Hepatocyte (in vitro differentiated cells): ENCODE measurements around the gene SYPL2. TPM values are rescaled to one million over a fixed set of nuclear protein-coding genes. Genes with fewer than 3 reads are reported as not detected.

ENCODE experiments used
- DNase-seq: peaks from one replicate; pipeline ENCODE4 v3.0.0-alpha.2; 2016; ENCODE audit warnings: low spot score
- H2AFZ ChIP-seq: fragments of 200-600 bp; sonication (generic); 2 replicates; pipeline ENCODE4 v1.6.0; 2016; ENCODE audit warnings: antibody characterized with exemption, mild to moderate bottlenecking
- H3K27ac ChIP-seq: fragments of 200-600 bp; sonication (generic); 2 replicates; pipeline ENCODE4 v1.5.1; 2016; ENCODE audit warnings: mild to moderate bottlenecking
- H3K27me3 ChIP-seq: fragments of 200-600 bp; sonication (generic); 2 replicates; pipeline ENCODE4 v1.6.1; 2016
- H3K36me3 ChIP-seq: fragments of 200-600 bp; sonication (generic); replicated peaks from 2 replicates; pipeline ENCODE4 v1.5.1; 2016; ENCODE audit warnings: low read depth; ENCODE audit not compliant: insufficient read depth
- H3K4me1 ChIP-seq: fragments of 200-600 bp; sonication (generic); 2 replicates; pipeline ENCODE4 v1.5.1; 2016; ENCODE audit warnings: mild to moderate bottlenecking, moderate library complexity; ENCODE audit not compliant: insufficient read depth
- H3K4me2 ChIP-seq: fragments of 200-600 bp; sonication (generic); 2 replicates; pipeline ENCODE4 v1.6.0; 2016
- H3K4me3 ChIP-seq: fragments of 200-600 bp; sonication (generic); 2 replicates; pipeline ENCODE4 v1.5.1; 2016; ENCODE audit warnings: mild to moderate bottlenecking
- H3K79me2 ChIP-seq: fragments of 200-600 bp; sonication (generic); 2 replicates; pipeline ENCODE4 v1.6.0; 2017; ENCODE audit warnings: mild to moderate bottlenecking
- H3K9me2 ChIP-seq: fragments of 200-600 bp; sonication (generic); replicated peaks from 2 replicates; pipeline ENCODE4 v1.6.0; 2017; ENCODE audit warnings: mild to moderate bottlenecking; ENCODE audit not compliant: insufficient read depth
- H3K9me3 ChIP-seq: fragments of 200-600 bp; sonication (generic); 2 replicates; pipeline ENCODE4 v1.5.1; 2016; ENCODE audit warnings: low read depth, mild to moderate bottlenecking
- H4K20me1 ChIP-seq: fragments of 200-600 bp; sonication (generic); 2 replicates; pipeline ENCODE4 v1.6.0; 2016; ENCODE audit warnings: mild to moderate bottlenecking; ENCODE audit not compliant: insufficient read depth, poor library complexity, severe bottlenecking
- EZH2 ChIP-seq: fragments of 200-600 bp; sonication (generic); IDR thresholded peaks from 2 replicates; pipeline ENCODE4 v1.6.1; 2016; ENCODE audit warnings: antibody characterized with exemption, mild to moderate bottlenecking, borderline replicate concordance
- EZH2phosphoT487 ChIP-seq: fragments of 200-600 bp; sonication (generic); IDR thresholded peaks from one replicate; pipeline ENCODE4 v1.6.1; 2018; ENCODE audit warnings: antibody characterized with exemption, mild to moderate bottlenecking, low read depth, moderate library complexity; ENCODE audit not compliant: unreplicated experiment, severe bottlenecking
- WGBS: methylation state at CpG from one replicate; pipeline ENCODE4 v1.1.6; 2016; ENCODE audit warnings: low lambda C conversion rate; ENCODE audit errors: missing lambda C conversion rate; 5-methylcytosine and 5-hydroxymethylcytosine counted together
- polyA plus RNA-seq: library from polyadenylated mRNA; unstranded; fragments of >200 nt; fragmentation: Nextera tagmentation; extraction: Ambion mirVana; gene quantifications from 2 replicates; pipeline ENCODE4 v1.2.1, GENCODE V29; 2016
- total RNA-seq: library from RNA; depleted of rRNA; stranded (reverse); fragments of >200 nt; gene quantifications from 2 replicates; pipeline ENCODE4 v1.2.3, GENCODE V29; 2014
- TF ChIP-seq, protein P1 (sequence below): fragments of 200-600 bp; sonication (generic); IDR thresholded peaks from 2 replicates; pipeline ENCODE4 v1.5.1; 2016; ENCODE audit warnings: antibody characterized with exemption, mild to moderate bottlenecking; ENCODE audit not compliant: poor library complexity

The SYPL2 gene
- total and polyA plus RNA-seq, 2 experiments from 2014 or later = 2.0 to 3.0 TPM

GRCh38 chr1:109454497-109455133 lies 11.7 kb upstream of the SYPL2 start:
- Histone ChIP-seq H3K4me2 (no peak overlapping the region), H3K36me3 (no peaks in the 10 kb centered on the region), H3K27ac (no peak overlapping the region), H3K27me3 (peaks cover 8% of the 10 kb centered on the region), H3K4me3 (no peak overlapping the region), H3K79me2 (no peaks in the 10 kb centered on the region), H2AFZ (no peak overlapping the region), H4K20me1 (no peaks in the 10 kb centered on the region), H3K9me3 (no peaks in the 10 kb centered on the region), H3K4me1 (no peaks in the 10 kb centered on the region), H3K9me2 (no peaks in the 10 kb centered on the region)
- no peak for DNase-seq
- no peak for TF ChIP-seq EZH2
- no peak for TF ChIP-seq EZH2phosphoT487
- TF ChIP-seq, protein P1, sequence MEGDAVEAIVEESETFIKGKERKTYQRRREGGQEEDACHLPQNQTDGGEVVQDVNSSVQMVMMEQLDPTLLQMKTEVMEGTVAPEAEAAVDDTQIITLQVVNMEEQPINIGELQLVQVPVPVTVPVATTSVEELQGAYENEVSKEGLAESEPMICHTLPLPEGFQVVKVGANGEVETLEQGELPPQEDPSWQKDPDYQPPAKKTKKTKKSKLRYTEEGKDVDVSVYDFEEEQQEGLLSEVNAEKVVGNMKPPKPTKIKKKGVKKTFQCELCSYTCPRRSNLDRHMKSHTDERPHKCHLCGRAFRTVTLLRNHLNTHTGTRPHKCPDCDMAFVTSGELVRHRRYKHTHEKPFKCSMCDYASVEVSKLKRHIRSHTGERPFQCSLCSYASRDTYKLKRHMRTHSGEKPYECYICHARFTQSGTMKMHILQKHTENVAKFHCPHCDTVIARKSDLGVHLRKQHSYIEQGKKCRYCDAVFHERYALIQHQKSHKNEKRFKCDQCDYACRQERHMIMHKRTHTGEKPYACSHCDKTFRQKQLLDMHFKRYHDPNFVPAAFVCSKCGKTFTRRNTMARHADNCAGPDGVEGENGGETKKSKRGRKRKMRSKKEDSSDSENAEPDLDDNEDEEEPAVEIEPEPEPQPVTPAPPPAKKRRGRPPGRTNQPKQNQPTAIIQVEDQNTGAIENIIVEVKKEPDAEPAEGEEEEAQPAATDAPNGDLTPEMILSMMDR = no peak
- WGBS = 90% methylated on average over 1 of the region's 1 CpG

DNA sequence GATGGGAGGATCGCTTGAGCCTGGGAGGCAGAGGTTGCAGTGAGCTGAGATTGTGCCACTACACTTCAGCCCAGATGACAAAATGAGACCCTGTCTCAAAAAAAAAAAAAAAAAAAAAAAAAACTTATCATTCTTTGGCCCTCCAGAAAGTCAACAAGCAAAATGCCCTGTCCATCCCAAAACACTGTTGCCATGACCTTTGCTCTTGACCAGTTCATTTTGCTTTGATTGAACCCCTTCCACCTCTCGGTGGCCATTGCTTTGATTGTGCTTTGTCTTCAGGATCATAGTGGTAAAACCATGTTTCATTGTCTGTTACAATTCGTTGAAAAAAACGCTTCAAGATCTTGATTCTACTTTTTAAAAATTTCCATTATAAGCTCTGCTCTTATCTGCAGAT lies 8.5 kb upstream of the SYPL2 start:
- Histone ChIP-seq H3K4me1 (no peaks in the 10 kb centered on the region), H3K4me2 (no peak overlapping the region), H3K27ac (no peak overlapping the region), H3K9me2 (no peaks in the 10 kb centered on the region), H4K20me1 (no peaks in the 10 kb centered on the region), H3K27me3 (peaks cover 22% of the 10 kb centered on the region), H2AFZ (no peak overlapping the region), H3K9me3 (no peaks in the 10 kb centered on the region), H3K4me3 (no peak overlapping the region), H3K79me2 (no peaks in the 10 kb centered on the region), H3K36me3 (no peaks in the 10 kb centered on the region)
- TF ChIP-seq EZH2phosphoT487 (no peak), EZH2 (no peak)
- TF ChIP-seq, protein P1 = no peak
- no peak for DNase-seq
- 86% methylated on average over 4 of the region's 4 CpGs for whole genome bisulfite sequencing

DNA sequence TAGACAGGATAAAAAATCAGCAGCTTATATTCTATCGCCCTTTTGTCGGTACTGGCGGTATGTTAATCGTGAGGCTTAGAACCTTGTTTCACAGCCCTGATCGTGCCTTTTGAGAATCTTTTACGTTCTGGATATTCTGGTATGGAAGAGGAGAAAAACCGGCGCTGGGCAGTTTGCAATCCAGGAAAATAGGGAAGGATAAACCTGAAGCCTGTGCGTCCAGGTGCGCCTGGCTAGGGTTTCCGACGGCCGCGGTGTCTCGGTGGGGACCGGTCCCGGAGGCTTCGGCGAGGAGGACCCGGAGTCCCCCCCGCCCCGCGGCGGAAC lies 258 bp upstream of the SYPL2 start:
- Histone ChIP-seq H3K27ac (no peak overlapping the region), H3K9me2 (no peaks in the 10 kb centered on the region), H3K79me2 (no peaks in the 10 kb centered on the region), H3K4me1 (peaks cover 4% of the 10 kb centered on the region), H2AFZ (peak overlapping the region; percentile 99), H3K27me3 (peaks cover 91% of the 10 kb centered on the region), H4K20me1 (no peaks in the 10 kb centered on the region), H3K4me3 (peak overlapping the region; percentile 83), H3K36me3 (no peaks in the 10 kb centered on the region), H3K9me3 (no peaks in the 10 kb centered on the region), H3K4me2 (peak overlapping the region; percentile 99)
- no peak for TF ChIP-seq EZH2
- TF ChIP-seq EZH2phosphoT487 = peak; percentile 13
- 7% methylated on average over 19 of the region's 24 CpGs for WGBS
- DNase-seq = no peak

DNA sequence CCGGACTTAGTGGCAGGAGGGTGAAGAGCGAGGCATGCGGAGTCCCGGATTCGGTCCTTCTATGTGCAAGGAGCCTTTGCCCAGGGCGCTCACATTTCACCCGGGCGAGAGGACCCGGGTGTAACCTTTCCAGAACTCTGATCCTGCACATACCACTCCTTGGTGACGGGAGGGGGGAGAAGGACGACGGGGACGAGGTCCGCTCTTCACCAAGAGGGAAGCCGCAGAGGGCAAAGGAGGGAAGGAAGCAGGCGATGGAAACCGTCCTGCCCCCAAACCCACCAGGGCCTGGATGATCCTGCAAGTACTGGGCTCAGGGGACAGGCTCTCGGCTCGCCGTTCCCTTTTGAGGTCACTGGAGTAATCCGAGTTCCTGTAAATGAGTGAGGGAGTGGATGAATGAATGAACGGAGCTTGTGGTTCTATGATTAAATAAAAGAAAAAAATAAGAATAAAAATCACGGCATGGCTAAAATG lies 993 bp downstream of the SYPL2 start:
- TF ChIP-seq, protein P1 = no peak
- no peak for TF ChIP-seq EZH2
- no peak for TF ChIP-seq EZH2phosphoT487
- Histone ChIP-seq H3K27ac (no peak overlapping the region), H3K4me3 (no peak overlapping the region), H3K4me1 (peaks cover 4% of the 10 kb centered on the region), H3K4me2 (peak overlapping the region; percentile 99), H2AFZ (no peak overlapping the region), H3K36me3 (no peaks in the 10 kb centered on the region), H3K79me2 (no peaks in the 10 kb centered on the region), H4K20me1 (no peaks in the 10 kb centered on the region), H3K27me3 (peaks cover 95% of the 10 kb centered on the region), H3K9me2 (no peaks in the 10 kb centered on the region), H3K9me3 (no peaks in the 10 kb centered on the region)
- 13% methylated on average over 17 of the region's 23 CpGs for WGBS
- DNase-seq = no peak
